Measurements from ENCODE around the gene APP. TPM values are rescaled to one million over a fixed set of nuclear protein-coding genes. Genes with fewer than 3 reads are reported as not detected.

Gene APP
- total RNA-seq, 2 donors from 2014 or later, result 506 to 721 TPM

DNA sequence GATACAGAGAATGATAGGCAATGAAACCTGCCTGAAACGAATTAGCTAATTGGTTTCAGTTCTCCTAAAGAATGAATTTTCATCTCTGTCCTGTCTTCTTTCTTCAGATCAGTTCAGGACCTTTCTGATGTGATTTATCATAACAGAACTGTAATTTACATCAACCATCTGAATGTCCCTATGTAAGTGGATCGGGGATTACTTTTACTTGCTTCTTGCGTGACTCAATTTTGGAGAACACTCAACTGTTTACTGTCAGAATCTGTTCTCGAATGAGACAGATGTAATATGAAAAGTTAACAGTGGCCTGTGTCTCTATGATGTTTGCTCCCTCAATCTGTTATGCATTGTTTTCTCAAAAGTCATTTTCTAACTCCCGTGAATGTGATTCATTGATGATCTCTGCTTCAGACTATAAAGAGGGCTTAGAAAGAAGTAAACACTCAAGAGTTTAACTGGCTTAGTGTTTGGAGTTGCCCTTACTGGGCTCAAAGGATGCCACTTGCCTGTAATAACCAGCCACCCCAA, 324.8 kb downstream of the APP start:
- intact Hi-C loops (cut with DNase I), result no loop called here
- DNase-seq, result no peak
- H3K9ac ChIP-seq (ENCODE audit: low read depth in 2 of 2, low read length in 2 of 2), result no peak overlapping the region
- TF ChIP-seq, protein P1, sequence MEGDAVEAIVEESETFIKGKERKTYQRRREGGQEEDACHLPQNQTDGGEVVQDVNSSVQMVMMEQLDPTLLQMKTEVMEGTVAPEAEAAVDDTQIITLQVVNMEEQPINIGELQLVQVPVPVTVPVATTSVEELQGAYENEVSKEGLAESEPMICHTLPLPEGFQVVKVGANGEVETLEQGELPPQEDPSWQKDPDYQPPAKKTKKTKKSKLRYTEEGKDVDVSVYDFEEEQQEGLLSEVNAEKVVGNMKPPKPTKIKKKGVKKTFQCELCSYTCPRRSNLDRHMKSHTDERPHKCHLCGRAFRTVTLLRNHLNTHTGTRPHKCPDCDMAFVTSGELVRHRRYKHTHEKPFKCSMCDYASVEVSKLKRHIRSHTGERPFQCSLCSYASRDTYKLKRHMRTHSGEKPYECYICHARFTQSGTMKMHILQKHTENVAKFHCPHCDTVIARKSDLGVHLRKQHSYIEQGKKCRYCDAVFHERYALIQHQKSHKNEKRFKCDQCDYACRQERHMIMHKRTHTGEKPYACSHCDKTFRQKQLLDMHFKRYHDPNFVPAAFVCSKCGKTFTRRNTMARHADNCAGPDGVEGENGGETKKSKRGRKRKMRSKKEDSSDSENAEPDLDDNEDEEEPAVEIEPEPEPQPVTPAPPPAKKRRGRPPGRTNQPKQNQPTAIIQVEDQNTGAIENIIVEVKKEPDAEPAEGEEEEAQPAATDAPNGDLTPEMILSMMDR (IDR thresholded peaks at IDR 0.05), result no peak
- no peaks in the 10 kb centered on the region for H3K36me3 ChIP-seq
- no peaks in the 10 kb centered on the region for H3K27me3 ChIP-seq
- H3K27ac ChIP-seq, result no peak overlapping the region
- H3K4me1 ChIP-seq, result no peaks in the 10 kb centered on the region
- H3K4me3 ChIP-seq, result no peak overlapping the region
- no peaks in the 10 kb centered on the region for H3K9me3 ChIP-seq

- no peaks in the 10 kb centered on the region for H3K27me3 ChIP-seq
- H3K4me1 ChIP-seq, result no peaks in the 10 kb centered on the region
- H3K4me3 ChIP-seq, result no peak overlapping the region
- intact Hi-C loops (cut with DNase I), result no loop called here
- DNase-seq, result no peak
- no peaks in the 10 kb centered on the region for H3K9me3 ChIP-seq
- H3K9ac ChIP-seq (ENCODE audit: low read depth in 2 of 2, low read length in 2 of 2), result no peak overlapping the region
- TF ChIP-seq, protein P1 (IDR thresholded peaks at IDR 0.05), result no peak
- no peak overlapping the region for H3K27ac ChIP-seq
- H3K36me3 ChIP-seq, result no peaks in the 10 kb centered on the region
Observed at GRCh38 chr21:25842925-25843324, 327.6 kb downstream of the APP start.

DNA sequence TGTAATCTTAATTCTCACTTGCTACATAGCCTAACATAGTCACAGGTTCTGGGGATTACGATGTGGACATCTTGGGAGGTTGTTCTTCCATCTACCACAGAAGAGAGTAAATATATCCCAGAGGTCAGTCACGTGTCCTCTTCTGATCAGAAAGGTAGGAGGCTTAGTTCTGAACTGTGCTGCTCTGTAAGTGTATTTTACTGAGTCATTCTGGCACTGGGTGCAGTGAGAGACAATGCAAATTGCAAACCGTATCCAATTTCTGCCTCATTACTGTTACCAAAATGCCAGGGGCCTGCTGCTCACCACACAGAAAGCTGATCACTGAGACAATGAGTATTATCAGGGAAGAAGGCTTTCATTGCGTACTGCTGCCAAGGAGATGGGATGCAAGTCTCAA, 331.8 kb downstream of the APP start:
- H3K27ac ChIP-seq, result no peak overlapping the region
- no peak overlapping the region for H3K4me3 ChIP-seq
- intact Hi-C loops (cut with DNase I), result no loop called here
- no peaks in the 10 kb centered on the region for H3K27me3 ChIP-seq
- H3K9me3 ChIP-seq, result no peaks in the 10 kb centered on the region
- no peak overlapping the region for H3K9ac ChIP-seq (ENCODE audit: low read depth in 2 of 2, low read length in 2 of 2)
- H3K4me1 ChIP-seq, result no peaks in the 10 kb centered on the region
- TF ChIP-seq, protein P1 (IDR thresholded peaks at IDR 0.05), result no peak
- H3K36me3 ChIP-seq, result no peaks in the 10 kb centered on the region
- DNase-seq, result no peak

- DNase-seq, result no peak
- H3K4me1 ChIP-seq, result no peaks in the 10 kb centered on the region
- H3K4me3 ChIP-seq, result no peak overlapping the region
- intact Hi-C loops (cut with DNase I), result no loop called here
- no peaks in the 10 kb centered on the region for H3K36me3 ChIP-seq
- no peak overlapping the region for H3K27ac ChIP-seq
- H3K9ac ChIP-seq (ENCODE audit: low read depth in 2 of 2, low read length in 2 of 2), result no peak overlapping the region
- no peaks in the 10 kb centered on the region for H3K9me3 ChIP-seq
- no peaks in the 10 kb centered on the region for H3K27me3 ChIP-seq
- TF ChIP-seq, protein P1 (IDR thresholded peaks at IDR 0.05), result no peak
Observed at GRCh38 chr21:25837533-25838265, 332.9 kb downstream of the APP start.

DNA sequence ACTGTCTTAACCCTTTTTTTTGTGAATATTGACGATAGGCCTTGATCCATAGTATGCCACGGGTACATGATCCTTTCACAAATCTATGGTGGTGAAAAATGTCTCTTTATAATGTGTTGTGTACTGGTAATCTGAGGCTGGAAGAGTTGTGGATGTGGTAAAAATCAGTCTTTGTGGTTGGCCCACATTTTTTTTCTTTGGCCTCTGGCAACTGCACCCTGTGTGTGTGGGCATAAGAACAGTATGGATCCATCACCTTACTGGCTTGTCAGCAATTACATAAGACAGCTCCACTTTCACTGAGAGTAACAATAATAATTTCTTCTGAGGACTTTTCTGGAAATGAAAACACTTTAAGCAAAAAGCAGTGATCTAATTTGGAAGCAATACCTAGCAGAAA, 334.2 kb downstream of the APP start:
- no peaks in the 10 kb centered on the region for H3K9me3 ChIP-seq
- no peak overlapping the region for H3K9ac ChIP-seq (ENCODE audit: low read depth in 2 of 2, low read length in 2 of 2)

More for the DNA sequence above, 334.2 kb downstream of the APP start:
- Histone ChIP-seq H3K36me3 (no peaks in the 10 kb centered on the region), H3K27ac (no peak overlapping the region), H3K4me1 (no peaks in the 10 kb centered on the region), H3K27me3 (no peaks in the 10 kb centered on the region), H3K4me3 (no peak overlapping the region)
- TF ChIP-seq, protein P1 (IDR thresholded peaks at IDR 0.05), result no peak
- intact Hi-C loops (cut with DNase I), result no loop called here
- DNase-seq, result no peak

All from colonic mucosa (tissue), 4 donors.